PC-3 (cell line): ENCODE results near the gene CDKN3. TPM values are rescaled to one million over a fixed set of nuclear protein-coding genes. Genes with fewer than 3 reads are reported as not detected.
A peak's percentile ranks its signal among the peaks of the same experiment; 100 is the strongest.
"Not testable (repeated sequence)": the region's sequence is repeated elsewhere in the genome, so short reads cannot be mapped to it uniquely, and the experiment has no call there.

Experiments
- ATAC-seq: fragments of 200-7000 bp; cut with Tn5 transposase; 2 replicates; pipeline ENCODE4 v1.9.1; 2020; ENCODE audit warnings: mild to moderate bottlenecking, moderate library complexity
- BruUV-seq: library from RNA; stranded (reverse); fragments of 400-500 nt; replicated peaks from 2 replicates; lab custom pipeline; 2021; lab: Mats Ljungman, UMichigan
- CTCF ChIA-PET: fragments of 300-600 bp; sonication (Branson Sonifier 250); formaldehyde crosslinking; loops from one replicate; lab custom pipeline; 2022; ENCODE audit warnings: antibody characterized with exemption; lab: Charles Lee
- POLR2A ChIA-PET: fragments of 300-600 bp; sonication (Branson Sonifier 250); formaldehyde crosslinking; loops from one replicate; lab custom pipeline; 2022; ENCODE audit warnings: antibody characterized with exemption; ENCODE audit not compliant: unreplicated experiment; lab: Charles Lee
- DNase-seq: peaks from one replicate; pipeline ENCODE4 v3.0.0-alpha.2; 2015
- H2AFZ ChIP-seq: fragments of 300-600 bp; sonication (generic); 2 replicates; pipeline ENCODE4 v1.6.0; 2016; ENCODE audit warnings: antibody characterized with exemption, low read length
- H3F3A ChIP-seq: fragments of 300-600 bp; sonication (generic); one replicate; pipeline ENCODE4 v1.6.0; 2017; ENCODE audit warnings: antibody characterized with exemption, low read length, control low read depth, mild to moderate bottlenecking; ENCODE audit not compliant: unreplicated experiment
- H3K27ac ChIP-seq: fragments of 300-600 bp; sonication (generic); 2 replicates; pipeline ENCODE4 v1.5.1; 2016; ENCODE audit warnings: mild to moderate bottlenecking, low read length
- H3K27me3 ChIP-seq: fragments of 300-600 bp; sonication (generic); 2 replicates; pipeline ENCODE4 v1.6.1; 2016; ENCODE audit warnings: low read length, mixed read lengths
- H3K36me3 ChIP-seq: fragments of 300-600 bp; sonication (generic); 2 replicates; pipeline ENCODE4 v1.6.1; 2016; ENCODE audit warnings: low read depth, mixed run types, low read length, mixed read lengths
- H3K4me1 ChIP-seq: fragments of 300-600 bp; sonication (generic); 2 replicates; pipeline ENCODE4 v1.5.1; 2016; ENCODE audit warnings: low read length; ENCODE audit not compliant: insufficient read depth
- H3K4me2 ChIP-seq: fragments of 300-600 bp; sonication (generic); 2 replicates; pipeline ENCODE4 v1.6.0; 2016; ENCODE audit warnings: low read length
- H3K4me3 ChIP-seq: fragments of 300-600 bp; sonication (generic); 2 replicates; pipeline ENCODE4 v1.5.1; 2016; ENCODE audit warnings: mild to moderate bottlenecking, low read length, mixed read lengths
- H3K79me2 ChIP-seq: fragments of 300-600 bp; sonication (generic); 2 replicates; pipeline ENCODE4 v1.6.1; 2017; ENCODE audit warnings: low read length, mixed read lengths
- H3K9ac ChIP-seq: fragments of 300-600 bp; sonication (generic); 2 replicates; pipeline ENCODE4 v1.6.0; 2016; ENCODE audit warnings: mild to moderate bottlenecking, low read length
- H3K9me2 ChIP-seq: fragments of 300-600 bp; sonication (generic); replicated peaks from 2 replicates; pipeline ENCODE4 v1.6.1; 2016; ENCODE audit warnings: mixed run types, low read length, mixed read lengths
- H3K9me3 ChIP-seq: fragments of 300-600 bp; sonication (generic); 2 replicates; pipeline ENCODE4 v1.6.1; 2016; ENCODE audit warnings: low read length, mixed read lengths
- H4K20me1 ChIP-seq: fragments of 300-600 bp; sonication (generic); 2 replicates; pipeline ENCODE4 v1.6.1; 2016; ENCODE audit warnings: low read length, mixed read lengths
- EZH2 ChIP-seq: fragments of 300-600 bp; sonication (generic); IDR thresholded peaks from one replicate; pipeline ENCODE4 v1.6.1; 2017; ENCODE audit warnings: antibody characterized with exemption, mild to moderate bottlenecking, low read length; ENCODE audit not compliant: unreplicated experiment
- EZH2phosphoT487 ChIP-seq: fragments of 300-600 bp; sonication (generic); IDR thresholded peaks from 2 replicates; pipeline ENCODE4 v1.6.1; 2018; ENCODE audit warnings: mild to moderate bottlenecking, antibody characterized with exemption, low read length, borderline replicate concordance
- intact Hi-C: fragments of 100-400 bp; cut with micrococcal nuclease; formaldehyde crosslinking; loops from 2 replicates; pipeline ENCODE4 v1.9.0; 2023
- total RNA-seq: library from RNA; depleted of rRNA; stranded (reverse); fragments of >200 nt; gene quantifications from 2 replicates; pipeline ENCODE4 v1.2.3, GENCODE V29; 2014
- TF ChIP-seq, protein P1 (sequence below): fragments of 300-600 bp; sonication (generic); conservative IDR thresholded peaks from 2 replicates; pipeline ENCODE4 v1.5.1; 2017; ENCODE audit warnings: antibody characterized with exemption, low read depth, mild to moderate bottlenecking, low read length

CDKN3 gene
- total RNA-seq, 1 experiment from 2014 or later, result 434 TPM

GRCh38 chr14:54457609-54457996 lies 60.8 kb downstream of the CDKN3 start:
- Histone ChIP-seq H3F3A (no peaks in the 10 kb centered on the region), H3K27me3 (no peaks in the 10 kb centered on the region), H3K4me1 (no peaks in the 10 kb centered on the region), H3K9me3 (no peaks in the 10 kb centered on the region; the same call in 1 of the 2 replicates), H3K79me2 (no peaks in the 10 kb centered on the region), H4K20me1 (no peaks in the 10 kb centered on the region), H3K4me2 (no peak overlapping the region), H2AFZ (no peak overlapping the region), H3K9me2 (no peaks in the 10 kb centered on the region), H3K4me3 (no peak overlapping the region), H3K9ac (no peak overlapping the region), H3K27ac (no peak overlapping the region), H3K36me3 (no peaks in the 10 kb centered on the region)
- no TSS peak for BruUV-seq
- POLR2A ChIA-PET, result no interaction called here
- DNase-seq (no peak), ATAC-seq (peak; percentile 43)
- CTCF ChIA-PET, result no interaction called here
- intact Hi-C loops, result no loop called here
- TF ChIP-seq EZH2phosphoT487 (no peak), EZH2 (no peak)
- TF ChIP-seq, protein P1, sequence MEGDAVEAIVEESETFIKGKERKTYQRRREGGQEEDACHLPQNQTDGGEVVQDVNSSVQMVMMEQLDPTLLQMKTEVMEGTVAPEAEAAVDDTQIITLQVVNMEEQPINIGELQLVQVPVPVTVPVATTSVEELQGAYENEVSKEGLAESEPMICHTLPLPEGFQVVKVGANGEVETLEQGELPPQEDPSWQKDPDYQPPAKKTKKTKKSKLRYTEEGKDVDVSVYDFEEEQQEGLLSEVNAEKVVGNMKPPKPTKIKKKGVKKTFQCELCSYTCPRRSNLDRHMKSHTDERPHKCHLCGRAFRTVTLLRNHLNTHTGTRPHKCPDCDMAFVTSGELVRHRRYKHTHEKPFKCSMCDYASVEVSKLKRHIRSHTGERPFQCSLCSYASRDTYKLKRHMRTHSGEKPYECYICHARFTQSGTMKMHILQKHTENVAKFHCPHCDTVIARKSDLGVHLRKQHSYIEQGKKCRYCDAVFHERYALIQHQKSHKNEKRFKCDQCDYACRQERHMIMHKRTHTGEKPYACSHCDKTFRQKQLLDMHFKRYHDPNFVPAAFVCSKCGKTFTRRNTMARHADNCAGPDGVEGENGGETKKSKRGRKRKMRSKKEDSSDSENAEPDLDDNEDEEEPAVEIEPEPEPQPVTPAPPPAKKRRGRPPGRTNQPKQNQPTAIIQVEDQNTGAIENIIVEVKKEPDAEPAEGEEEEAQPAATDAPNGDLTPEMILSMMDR, result no peak

- H3F3A ChIP-seq, intact Hi-C loops, H3K4me2 ChIP-seq, CTCF ChIA-PET, H3K27ac ChIP-seq, DNase-seq, H3K9me2 ChIP-seq, H4K20me1 ChIP-seq, POLR2A ChIA-PET, BruUV-seq, H3K4me1 ChIP-seq, H3K79me2 ChIP-seq, H2AFZ ChIP-seq, H3K4me3 ChIP-seq, H3K9ac ChIP-seq, H3K27me3 ChIP-seq, H3K36me3 ChIP-seq, H3K9me3 ChIP-seq, ATAC-seq: not testable (repeated sequence)
Observed at GRCh38 chr14:54458536-54458935, 61.7 kb downstream of the CDKN3 start.

DNA sequence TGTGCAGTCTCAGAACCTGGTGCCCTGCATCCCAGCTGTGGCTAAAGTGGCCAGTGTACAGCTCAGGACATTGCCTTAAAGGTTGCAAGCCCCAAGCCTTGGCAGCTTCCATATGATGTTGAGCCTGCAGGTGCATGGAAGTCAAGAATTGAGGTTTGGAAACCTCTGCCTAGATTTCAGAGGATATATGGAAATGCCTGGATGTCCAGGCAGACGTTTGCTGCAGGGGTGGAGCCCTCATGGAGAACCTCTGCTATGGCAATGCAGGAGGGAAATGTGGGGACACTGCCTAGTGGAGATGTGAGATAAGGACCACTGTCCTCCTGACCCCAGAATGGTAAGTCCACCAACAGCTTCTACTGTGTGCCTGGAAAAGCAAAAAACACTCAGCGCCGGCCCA lies 62.3 kb downstream of the CDKN3 start:
- Histone ChIP-seq H4K20me1 (no peaks in the 10 kb centered on the region), H3K27me3 (no peaks in the 10 kb centered on the region), H3K27ac (no peak overlapping the region), H3K79me2 (no peaks in the 10 kb centered on the region), H3K4me1 (no peaks in the 10 kb centered on the region), H3K9me3 (no peaks in the 10 kb centered on the region; the same call in 1 of the 2 replicates), H3F3A (no peaks in the 10 kb centered on the region), H3K36me3 (no peaks in the 10 kb centered on the region), H3K9ac (no peak overlapping the region), H2AFZ (no peak overlapping the region), H3K4me2 (no peak overlapping the region), H3K9me2 (no peaks in the 10 kb centered on the region), H3K4me3 (no peak overlapping the region)
- BruUV-seq, result no TSS peak
- ChIA-PET CTCF (no interaction called here), POLR2A (no interaction called here)
- intact Hi-C loops, result no loop called here
- DNase-seq (no peak), ATAC-seq (no peak)
- TF ChIP-seq, protein P1, result no peak
- TF ChIP-seq EZH2phosphoT487, result no peak
- no peak for TF ChIP-seq EZH2
